ENCODE results near the gene ETS1.

Gene ETS1

DNA sequence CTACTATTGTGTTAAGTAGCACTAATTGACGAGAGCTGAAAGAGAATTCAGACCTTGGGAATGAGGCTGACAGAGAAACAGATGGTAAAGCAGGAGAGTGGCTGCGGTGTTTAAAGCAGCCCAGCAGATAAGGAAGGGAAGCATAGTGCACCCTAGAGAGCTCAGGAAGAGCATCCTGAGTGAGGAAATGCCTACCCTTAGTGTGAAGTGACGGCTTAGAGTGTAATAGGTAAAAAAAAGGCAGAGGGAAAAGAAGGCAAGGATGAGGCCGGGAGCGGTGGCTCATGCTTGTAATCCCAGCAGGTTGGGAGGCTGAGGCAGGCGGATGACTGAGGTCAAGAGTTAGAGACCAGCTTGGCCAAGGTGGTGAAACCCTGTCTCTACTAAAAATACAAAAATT, 22.4 kb upstream of the ETS1 start:
- no peak for DNase-seq (ENCODE audit: extremely low read depth, low read depth)
- no peak for TF ChIP-seq CTCF (IDR thresholded peaks at IDR 0.05; ENCODE audit: low read depth, low read length)

GRCh38 chr11:128608746-128609407, 21.5 kb upstream of the ETS1 start:
- DNase-seq (ENCODE audit: extremely low read depth, low read depth) = no peak
- TF ChIP-seq CTCF (IDR thresholded peaks at IDR 0.05; ENCODE audit: low read depth, low read length) = no peak

GRCh38 chr11:128607819-128608218, 20.5 kb upstream of the ETS1 start:
- DNase-seq (ENCODE audit: extremely low read depth, low read depth) = no peak
- no peak for TF ChIP-seq CTCF (IDR thresholded peaks at IDR 0.05; ENCODE audit: low read depth, low read length)

DNA sequence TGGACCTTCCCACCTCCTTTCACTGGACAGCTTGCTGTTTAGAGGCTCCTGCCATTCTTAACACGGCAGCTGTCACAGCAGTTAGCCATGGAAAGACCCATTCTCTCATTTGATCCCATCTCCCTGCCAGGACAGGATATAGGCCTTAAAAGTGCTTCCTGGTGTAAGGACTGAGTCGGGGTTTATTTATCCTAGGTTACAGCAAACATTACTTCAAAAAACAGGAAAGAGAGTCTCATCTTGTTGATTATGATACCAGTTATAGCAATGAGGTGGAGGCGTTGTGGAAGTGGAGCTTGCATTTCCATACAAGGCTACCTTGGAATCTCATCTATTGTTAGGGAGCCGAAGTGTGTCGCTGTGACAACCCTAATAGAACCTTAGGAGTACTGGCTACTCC, 17.4 kb upstream of the ETS1 start:
- no peak for DNase-seq (ENCODE audit: extremely low read depth, low read depth)
- no peak for TF ChIP-seq CTCF (IDR thresholded peaks at IDR 0.05; ENCODE audit: low read depth, low read length)

- DNase-seq (ENCODE audit: extremely low read depth, low read depth) = no peak
- no peak for TF ChIP-seq CTCF (IDR thresholded peaks at IDR 0.05; ENCODE audit: low read depth, low read length)
Measured at GRCh38 chr11:128603752-128604414, 16.5 kb upstream of the ETS1 start.

- no peak for DNase-seq (ENCODE audit: extremely low read depth, low read depth)
- no peak for TF ChIP-seq CTCF (IDR thresholded peaks at IDR 0.05; ENCODE audit: low read depth, low read length)
Measured at GRCh38 chr11:128603003-128603696, 15.8 kb upstream of the ETS1 start.

- DNase-seq (ENCODE audit: extremely low read depth, low read depth) = no peak
- TF ChIP-seq CTCF (IDR thresholded peaks at IDR 0.05; ENCODE audit: low read depth, low read length) = no peak
Measured at GRCh38 chr11:128599729-128600128, 12.4 kb upstream of the ETS1 start.
